ENCODE data around the gene MAML2. TPM values are rescaled to one million over a fixed set of nuclear protein-coding genes. Genes with fewer than 3 reads are reported as not detected.

MAML2 gene
- total and polyA plus RNA-seq, 2 of the 13 experiments (the other 11 are each of a cell fraction or from before 2014, with no cell fraction given), result 2.3 to 25.9 TPM

- TF ChIP-seq ZNF687 (CRISPR knock-in tag; IDR thresholded peaks at IDR 0.05) (0 out of 2 replicates have a peak, but pooled peaks have one; percentile 15), ZNF180 (CRISPR knock-in tag; IDR thresholded peaks at IDR 0.05; ENCODE audit: borderline replicate concordance, low read depth) (no peak)
- DNase-seq (ENCODE audit: low spot score) (no peak), FAIRE-seq (no peak), ATAC-seq (no peak; the same call in 2 of the 3 replicates)
- BruUV-seq (replicated peaks), result no TSS peak
- no peak overlapping the region for H3K4me3 ChIP-seq (replicated peaks in 1 of 3; ENCODE audit: insufficient read depth in 1 of 3, low read depth in 2 of 3, low read length in 3 of 3)
- H3K79me2 ChIP-seq (ENCODE audit: insufficient read depth, low read length), result no peaks in the 10 kb centered on the region
- H3K9ac ChIP-seq (ENCODE audit: insufficient read depth, low read depth, low read length), result no peak overlapping the region
- no peaks in the 10 kb centered on the region for H4K20me1 ChIP-seq (ENCODE audit: insufficient read depth, low read length)
- WGBS (ENCODE audit: low lambda C conversion rate), result 97% methylated on average over 5 of the region's 8 CpGs
- intact Hi-C loops (cut with micrococcal nuclease; ENCODE audit: unreplicated experiment), result no loop called here
- peaks cover 19% of the 10 kb centered on the region for H3K4me1 ChIP-seq (ENCODE audit: insufficient read depth, low read length)
- no peaks in the 10 kb centered on the region for H3K9me3 ChIP-seq (ENCODE audit: low read length)
- H3K4me2 ChIP-seq (ENCODE audit: low read depth, low read length), result no peak overlapping the region
- in situ Hi-C loops (cut with HindIII; ENCODE audit: extremely low pct_ligation_motif_present, low pct_unique_long_range_greater_than_20kb), result no loop called here
- no peak overlapping the region for H2AFZ ChIP-seq (ENCODE audit: low read length)
- peaks cover 3 to 19% of the 10 kb centered on the region in 2 experiments; a peak in 4 of 5 replicates for H3K36me3 ChIP-seq (replicated peaks in 1 of 2; ENCODE audit: control insufficient read depth in 1 of 2, insufficient read depth in 2 of 2, low read length in 2 of 2)
- H3K27me3 ChIP-seq (ENCODE audit: control insufficient read depth in 1 of 2, insufficient read depth in 2 of 2, low read length in 2 of 2), result no peaks in the 10 kb centered on the region
- ChIA-PET CTCF (ENCODE audit: low intra/inter-chr PET ratio, low total read pairs) (no interaction called here), POLR2A (no interaction called here)
- no peak overlapping the region for H3K27ac ChIP-seq (ENCODE audit: extremely low read length, insufficient read depth, low read length)
These were observed 272.5 kb downstream of the MAML2 start for GRCh38 chr11:96070453-96070852.

DNA sequence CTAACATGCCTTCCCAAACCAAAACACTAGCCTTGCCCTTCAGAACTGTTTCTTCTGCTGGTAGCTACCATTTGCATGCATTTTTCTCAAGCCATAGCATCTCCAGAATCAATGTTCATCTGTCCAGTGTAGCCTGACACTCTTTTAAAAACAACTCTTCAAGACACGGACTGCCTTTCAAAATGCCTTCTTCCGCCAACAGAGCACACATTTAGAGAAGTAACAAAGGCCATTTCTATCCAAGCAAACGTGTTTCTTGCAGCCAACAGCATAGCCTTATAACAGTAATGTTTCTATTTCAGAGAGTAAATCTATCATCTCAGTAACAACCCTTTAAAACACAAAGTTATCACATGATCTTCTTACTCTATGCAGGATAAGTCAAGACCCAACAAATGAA, 275.8 kb downstream of the MAML2 start:
- 96% methylated on average over 3 of the region's 3 CpGs for WGBS (ENCODE audit: low lambda C conversion rate)
- Histone ChIP-seq H3K4me2 (ENCODE audit: low read depth, low read length) (no peak overlapping the region), H3K9ac (ENCODE audit: insufficient read depth, low read depth, low read length) (no peak overlapping the region), H3K36me3 (replicated peaks in 1 of 2; ENCODE audit: control insufficient read depth in 1 of 2, insufficient read depth in 2 of 2, low read length in 2 of 2) (peaks cover 3 to 11% of the 10 kb centered on the region in 2 experiments), H4K20me1 (ENCODE audit: insufficient read depth, low read length) (no peaks in the 10 kb centered on the region), H3K27me3 (ENCODE audit: control insufficient read depth in 1 of 2, insufficient read depth in 2 of 2, low read length in 2 of 2) (no peaks in the 10 kb centered on the region), H3K9me3 (ENCODE audit: low read length) (no peaks in the 10 kb centered on the region), H3K4me1 (ENCODE audit: insufficient read depth, low read length) (peaks cover 35% of the 10 kb centered on the region), H3K27ac (ENCODE audit: extremely low read length, insufficient read depth, low read length) (no peak overlapping the region), H2AFZ (ENCODE audit: low read length) (no peak overlapping the region), H3K4me3 (replicated peaks in 1 of 3; ENCODE audit: insufficient read depth in 1 of 3, low read depth in 2 of 3, low read length in 3 of 3) (no peak overlapping the region), H3K79me2 (ENCODE audit: insufficient read depth, low read length) (no peaks in the 10 kb centered on the region)
- in situ Hi-C loops (cut with HindIII; ENCODE audit: extremely low pct_ligation_motif_present, low pct_unique_long_range_greater_than_20kb), result no loop called here
- FAIRE-seq (no peak), DNase-seq (ENCODE audit: low spot score) (no peak), ATAC-seq (no peak)
- ChIA-PET POLR2A (no interaction called here), CTCF (ENCODE audit: low intra/inter-chr PET ratio, low total read pairs) (no interaction called here)
- no TSS peak for BruUV-seq (replicated peaks)
- intact Hi-C loops (cut with micrococcal nuclease; ENCODE audit: unreplicated experiment), result no loop called here
- TF ChIP-seq IRX3 (CRISPR knock-in tag; IDR thresholded peaks at IDR 0.05; ENCODE audit: borderline replicate concordance, low read depth), result no peak
- no peak for TF ChIP-seq BORCS8-MEF2B (CRISPR knock-in tag; IDR thresholded peaks at IDR 0.05)
- TF ChIP-seq HDAC6 (IDR thresholded peaks at IDR 0.05; ENCODE audit: low read depth, low read length), result no peak
- TF ChIP-seq BCL6 (CRISPR knock-in tag; IDR thresholded peaks at IDR 0.05), result no peak
- TF ChIP-seq FOXK2 (IDR thresholded peaks at IDR 0.05), result no peak
- TF ChIP-seq SSRP1 (CRISPR knock-in tag; IDR thresholded peaks at IDR 0.05), result no peak
- no peak for TF ChIP-seq CHCHD3 (CRISPR knock-in tag; IDR thresholded peaks at IDR 0.05)
- TF ChIP-seq, protein P1, sequence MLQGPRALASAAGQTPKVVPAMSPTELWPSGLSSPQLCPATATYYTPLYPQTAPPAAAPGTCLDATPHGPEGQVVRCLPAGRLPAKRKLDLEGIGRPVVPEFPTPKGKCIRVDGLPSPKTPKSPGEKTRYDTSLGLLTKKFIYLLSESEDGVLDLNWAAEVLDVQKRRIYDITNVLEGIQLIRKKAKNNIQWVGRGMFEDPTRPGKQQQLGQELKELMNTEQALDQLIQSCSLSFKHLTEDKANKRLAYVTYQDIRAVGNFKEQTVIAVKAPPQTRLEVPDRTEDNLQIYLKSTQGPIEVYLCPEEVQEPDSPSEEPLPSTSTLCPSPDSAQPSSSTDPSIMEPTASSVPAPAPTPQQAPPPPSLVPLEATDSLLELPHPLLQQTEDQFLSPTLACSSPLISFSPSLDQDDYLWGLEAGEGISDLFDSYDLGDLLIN (CRISPR knock-in tag; IDR thresholded peaks at IDR 0.05; ENCODE audit: borderline replicate concordance), result no peak
- TF ChIP-seq, protein P2, sequence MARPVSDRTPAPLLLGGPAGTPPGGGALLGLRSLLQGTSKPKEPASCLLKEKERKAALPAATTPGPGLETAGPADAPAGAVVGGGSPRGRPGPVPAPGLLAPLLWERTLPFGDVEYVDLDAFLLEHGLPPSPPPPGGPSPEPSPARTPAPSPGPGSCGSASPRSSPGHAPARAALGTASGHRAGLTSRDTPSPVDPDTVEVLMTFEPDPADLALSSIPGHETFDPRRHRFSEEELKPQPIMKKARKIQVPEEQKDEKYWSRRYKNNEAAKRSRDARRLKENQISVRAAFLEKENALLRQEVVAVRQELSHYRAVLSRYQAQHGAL (CRISPR knock-in tag; IDR thresholded peaks at IDR 0.05; ENCODE audit: not compliant biosample characterization), result no peak
- no peak for TF ChIP-seq MBNL3 (CRISPR knock-in tag; conservative IDR thresholded peaks at IDR 0.05)
- TF ChIP-seq ZFP90 (CRISPR knock-in tag; IDR thresholded peaks at IDR 0.05; ENCODE audit: borderline replicate concordance), result no peak
